Activated naive CD4-positive, alpha-beta T cell treated with anti-CD3 and anti-CD28 coated beads, Interleukin-2, amount 50 U/mL, for 72 hours (primary cell): ENCODE measurements around the gene C16orf46. TPM values are rescaled to one million over a fixed set of nuclear protein-coding genes. Genes with fewer than 3 reads are reported as not detected.
A peak's percentile ranks its signal among the peaks of the same experiment; 100 is the strongest.
"Not testable (repeated sequence)": the region's sequence is repeated elsewhere in the genome, so short reads cannot be mapped to it uniquely, and the experiment has no call there.

ENCODE experiments used
- ATAC-seq, 2 donors: fragments of 150-1000 bp; cut with Tn5 transposase; 2 replicates each; pipeline ENCODE4 v1.10.0; 2021; ENCODE audit warnings: mild to moderate bottlenecking in 2 of 2, moderate library complexity in 2 of 2
- DNase-seq, 2 donors: peaks; one replicate each; pipeline ENCODE4 v3.0.0; 2021 to 2022; ENCODE audit warnings: low spot score in 2 of 2
- H3K27ac Mint-ChIP-seq, 2 donors: one replicate each; pipeline ENCODE4 v1.8.0; 2022; ENCODE audit warnings: mild to moderate bottlenecking in 2 of 2, mixed read lengths in 2 of 2
- H3K36me3 Mint-ChIP-seq, 2 donors: one replicate each; pipeline ENCODE4 v1.8.0; 2022; ENCODE audit warnings: mixed read lengths in 2 of 2
- H3K9me3 Mint-ChIP-seq, 2 donors: one replicate each; pipeline ENCODE4 v1.8.0; 2022; ENCODE audit warnings: mixed read lengths in 2 of 2
- total RNA-seq, 2 donors: library from RNA; stranded (reverse); gene quantifications; one replicate each; pipeline ENCODE4 v1.2.3, GENCODE V29; 2022

C16orf46 gene, protein sequence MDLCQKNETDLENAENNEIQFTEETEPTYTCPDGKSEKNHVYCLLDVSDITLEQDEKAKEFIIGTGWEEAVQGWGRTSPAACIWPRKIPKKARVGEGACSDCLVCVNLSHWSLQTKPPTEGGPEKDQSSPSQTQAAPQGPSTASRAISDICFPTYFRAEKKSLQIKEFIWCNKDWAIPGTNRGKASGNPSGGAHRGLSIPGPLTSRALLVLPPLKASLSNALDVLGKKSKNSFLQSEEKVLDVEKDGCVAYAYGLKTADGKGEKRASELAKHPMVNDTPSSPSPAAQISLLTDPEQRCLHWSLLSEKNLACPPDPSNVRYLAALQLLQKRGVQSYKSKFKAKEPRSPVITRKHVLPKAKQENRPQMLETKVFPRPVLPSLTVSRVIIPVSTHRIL
- total RNA-seq, result 1 to 10 TPM in 1 of 2 donors, under 1 TPM in 1; 0.59 to 2.4 TPM

DNA sequence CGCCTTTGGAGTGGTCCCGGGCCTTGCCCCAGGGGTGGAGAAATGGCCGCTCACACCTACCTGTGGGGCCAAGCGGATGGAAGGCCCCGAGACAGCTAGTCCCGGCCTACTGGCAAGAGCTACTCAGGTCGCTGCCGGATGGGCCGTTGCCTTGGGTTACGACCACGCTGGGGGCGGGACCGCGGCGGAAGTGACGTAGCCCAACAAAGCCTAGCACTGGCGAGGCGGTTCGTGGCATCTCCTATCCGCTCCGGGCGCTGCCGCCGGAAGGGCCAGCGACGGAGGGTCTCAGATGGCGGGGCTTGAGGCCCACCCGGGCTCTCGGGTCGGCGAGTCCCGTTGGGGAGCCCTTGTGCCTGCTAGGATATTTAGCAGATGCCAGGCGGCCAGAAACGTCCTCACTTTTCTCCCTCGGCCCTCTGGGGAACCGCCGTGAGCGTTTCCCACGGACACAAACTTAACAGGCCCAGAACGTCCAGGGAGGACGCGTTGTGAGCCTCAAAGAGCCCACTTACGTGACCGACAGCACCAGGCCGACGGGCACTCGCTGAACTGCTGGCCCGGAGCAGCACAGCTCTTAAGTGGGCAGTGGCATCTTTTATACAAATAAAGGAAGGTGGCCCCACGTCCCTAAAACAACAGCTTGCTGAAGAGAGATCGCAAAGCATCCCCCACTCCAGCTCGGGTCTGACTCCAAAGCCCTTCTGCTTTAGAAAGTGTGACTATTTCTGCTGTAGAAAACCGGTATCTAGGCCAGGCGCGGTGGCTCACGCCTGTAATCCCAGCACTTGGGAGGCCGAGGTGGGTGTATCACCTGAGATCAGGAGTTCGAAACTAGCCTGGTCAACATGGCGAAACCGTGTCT, at the start of gene C16orf46:
Gene C16orf46 (minus strand): TSS at position 163 of the 865 bp plus-strand sequence. CDS start 13,283 bp downstream, outside the sequence.
- Mint-ChIP-seq H3K27ac (peak within 1 kb of the TSS in 1 of 2 donors; percentile 85), H3K36me3 (no peaks in the 10 kb centered on the region), H3K9me3 (no peaks in the 10 kb centered on the region)
- DNase-seq, result peak; percentile 98
- peak; percentile 94 to 96 for ATAC-seq

DNA sequence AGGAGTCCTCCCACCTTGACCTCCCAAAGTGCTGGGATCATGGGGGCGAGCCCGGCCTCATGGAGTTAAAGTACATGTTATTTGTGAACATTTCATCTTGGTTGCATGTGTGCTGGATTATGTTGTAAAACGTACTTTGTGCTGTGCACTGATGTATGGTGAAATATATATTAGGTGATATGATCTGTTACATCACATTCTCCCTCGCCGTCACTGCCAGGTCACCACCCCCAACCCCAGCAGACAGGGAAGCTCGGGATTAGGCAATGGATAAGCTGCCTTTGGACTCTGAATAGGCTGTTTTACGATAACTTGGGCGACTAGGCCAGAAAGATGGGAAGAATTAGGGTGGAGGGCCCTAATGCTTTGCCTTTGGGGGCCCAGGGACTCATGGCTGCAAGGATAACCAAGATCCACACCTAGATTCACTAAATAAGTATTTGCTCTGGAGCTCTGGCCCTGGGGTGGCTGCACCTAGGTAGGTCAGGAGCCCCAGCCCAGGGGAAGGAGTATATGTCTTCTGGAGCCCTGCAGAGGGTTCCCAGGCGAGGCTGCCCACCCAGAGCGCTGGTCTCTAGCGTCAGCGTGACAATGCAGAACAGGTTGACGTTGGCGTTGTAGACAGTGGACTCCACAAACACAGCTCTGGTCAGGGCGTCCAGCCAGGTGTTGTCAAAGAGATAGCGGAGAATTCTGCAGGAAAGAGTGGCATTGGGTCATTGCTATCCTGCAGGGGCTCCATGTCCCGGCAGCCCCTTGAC, 46.2 kb upstream of the C16orf46 start:
- H3K9me3 Mint-ChIP-seq, result no peaks in the 10 kb centered on the region
- no peak for ATAC-seq
- H3K27ac Mint-ChIP-seq, result no peak overlapping the region
- H3K36me3 Mint-ChIP-seq, result no peaks in the 10 kb centered on the region
- no peak for DNase-seq

DNA sequence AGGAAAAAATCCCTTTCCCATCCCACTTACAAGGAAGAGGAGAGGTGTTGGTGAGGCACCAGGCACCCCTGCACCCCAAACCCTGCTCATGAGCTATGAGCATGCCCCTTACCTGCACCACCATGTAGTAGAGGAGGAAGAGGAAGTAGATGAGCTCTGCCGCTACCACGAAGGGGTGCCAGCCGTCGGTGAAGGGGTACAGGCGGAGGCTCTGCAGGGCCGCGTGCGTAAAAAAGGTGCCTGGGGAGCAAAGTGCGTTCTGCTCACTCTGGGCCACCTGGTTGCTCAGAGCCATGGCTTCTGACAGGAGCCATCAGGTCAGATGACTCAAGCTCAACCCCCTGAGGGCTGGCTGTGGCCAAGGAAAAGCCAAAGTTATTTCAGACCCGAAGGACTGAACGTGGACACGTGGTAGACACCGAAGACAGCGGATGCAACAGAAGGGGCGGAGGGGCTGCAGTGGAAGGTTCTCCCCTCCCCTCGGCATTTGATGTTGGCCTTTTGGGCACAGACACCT, 44.5 kb upstream of the C16orf46 start:
- DNase-seq (no peak), ATAC-seq (no peak)
- Mint-ChIP-seq H3K36me3 (no peaks in the 10 kb centered on the region), H3K27ac (peak overlapping the region in 1 of 2 donors; percentile 14), H3K9me3 (no peaks in the 10 kb centered on the region)

DNA sequence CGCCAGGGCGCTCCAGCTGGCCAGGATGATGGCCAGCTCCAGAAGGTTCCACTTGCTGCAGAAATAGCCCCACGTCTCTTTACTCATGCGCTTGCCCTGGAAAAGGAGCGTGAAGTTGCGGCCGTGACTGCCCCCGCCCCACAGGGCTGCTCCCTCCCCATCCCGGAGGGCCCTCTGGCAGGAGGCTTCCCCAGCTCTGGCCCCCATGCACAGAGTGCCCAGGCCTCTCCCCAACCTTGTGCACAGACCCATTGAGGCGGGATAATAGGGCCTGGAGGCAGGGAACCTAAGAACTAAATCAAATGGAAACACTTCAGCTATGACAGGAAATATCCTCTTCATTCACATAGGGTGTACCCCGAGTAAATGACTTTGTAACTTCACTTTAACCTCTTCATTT, 40.4 kb upstream of the C16orf46 start:
- no peaks in the 10 kb centered on the region for H3K9me3 Mint-ChIP-seq
- ATAC-seq (no peak), DNase-seq (no peak)
- H3K27ac Mint-ChIP-seq, result no peak overlapping the region
- H3K36me3 Mint-ChIP-seq, result no peaks in the 10 kb centered on the region

DNA sequence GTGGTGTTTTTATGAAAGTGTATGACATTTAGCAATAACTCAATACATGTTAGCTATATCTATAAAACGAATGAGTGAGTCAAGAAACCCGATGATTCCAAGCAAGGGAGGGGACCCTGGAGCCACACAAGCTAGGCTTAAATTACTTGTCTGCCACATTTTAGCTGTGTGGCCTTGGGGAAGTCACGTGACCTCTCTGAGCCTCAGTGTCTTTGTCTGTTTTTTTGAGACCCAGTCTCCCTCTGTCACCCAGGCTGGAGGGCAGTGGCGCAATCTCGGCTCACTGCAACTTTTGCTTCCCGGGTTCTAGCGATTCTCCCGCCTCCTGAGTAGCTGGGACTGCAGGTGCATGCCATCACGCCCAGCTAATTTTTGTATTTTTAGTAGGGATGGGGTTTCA, 39.2 kb upstream of the C16orf46 start:
- DNase-seq, result no peak
- Mint-ChIP-seq H3K9me3 (no peaks in the 10 kb centered on the region), H3K27ac (no peak overlapping the region), H3K36me3 (no peaks in the 10 kb centered on the region)
- peak in 1 of 2 donors; percentile 38 for ATAC-seq

DNA sequence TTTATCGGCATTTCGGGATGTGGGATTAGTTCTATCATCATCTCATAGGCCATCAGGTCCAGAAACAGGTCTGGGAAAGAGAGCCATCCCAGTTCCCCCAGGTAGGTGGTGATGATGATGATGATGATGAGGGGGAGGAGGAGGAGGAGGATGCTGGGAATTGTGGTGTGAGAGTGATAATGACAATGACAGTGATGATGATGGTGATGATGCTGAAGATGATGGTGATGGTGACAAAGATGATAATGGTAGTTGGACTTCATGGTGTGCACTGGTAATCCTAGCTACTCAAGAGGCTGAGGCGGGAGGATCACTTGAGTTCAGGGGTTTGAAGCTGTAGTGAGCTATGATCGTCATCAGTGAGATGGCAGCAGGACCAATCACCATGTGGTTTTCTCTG, 35.4 kb upstream of the C16orf46 start:
- no peak for DNase-seq
- Mint-ChIP-seq H3K9me3 (no peaks in the 10 kb centered on the region), H3K27ac (no peak overlapping the region), H3K36me3 (no peaks in the 10 kb centered on the region)
- no peak for ATAC-seq

DNA sequence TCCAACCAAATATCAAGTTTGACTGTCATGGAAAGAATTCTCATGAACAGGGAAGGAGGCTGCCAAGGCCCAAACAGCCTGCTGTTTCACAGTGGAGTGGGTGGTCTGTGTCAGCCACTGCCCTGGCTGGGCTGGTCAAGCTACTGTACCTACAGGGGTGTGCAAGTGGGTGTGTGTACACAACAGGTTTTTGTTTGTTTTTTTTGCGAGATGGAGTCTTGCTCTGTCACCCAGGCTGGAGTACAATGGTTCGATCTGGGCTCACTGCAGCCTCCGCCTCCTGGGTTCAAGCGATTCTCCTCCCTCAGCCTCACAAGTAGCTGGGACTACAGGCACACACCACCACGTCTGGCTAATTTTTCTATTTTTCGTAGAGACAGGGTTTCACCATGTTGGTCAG, 32.2 kb upstream of the C16orf46 start:
- H3K27ac Mint-ChIP-seq, ATAC-seq, H3K9me3 Mint-ChIP-seq, H3K36me3 Mint-ChIP-seq, DNase-seq: not testable (repeated sequence)

DNA sequence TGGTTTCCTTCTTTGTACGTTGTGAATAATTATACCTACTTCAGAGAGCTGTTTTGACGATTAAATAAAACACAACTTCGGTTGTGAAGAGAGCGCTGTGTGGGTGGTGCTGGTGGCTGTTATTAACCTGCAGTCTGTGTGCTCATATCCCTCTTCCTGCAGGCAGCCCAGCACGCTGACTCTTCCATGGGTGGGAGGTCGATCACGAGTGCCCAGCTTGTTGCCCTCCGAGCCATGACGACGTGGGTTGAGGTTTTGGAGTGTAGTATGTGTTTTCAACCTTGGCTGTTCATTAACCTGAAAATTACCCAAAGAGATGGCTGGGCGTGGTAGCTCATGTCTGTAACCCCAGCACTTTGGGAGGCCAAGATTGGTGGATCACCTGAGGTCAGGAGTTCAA, 30.5 kb upstream of the C16orf46 start:
- H3K36me3 Mint-ChIP-seq, result no peaks in the 10 kb centered on the region
- no peak for ATAC-seq
- no peak for DNase-seq
- H3K27ac Mint-ChIP-seq, result no peak overlapping the region
- H3K9me3 Mint-ChIP-seq, result no peaks in the 10 kb centered on the region

DNA sequence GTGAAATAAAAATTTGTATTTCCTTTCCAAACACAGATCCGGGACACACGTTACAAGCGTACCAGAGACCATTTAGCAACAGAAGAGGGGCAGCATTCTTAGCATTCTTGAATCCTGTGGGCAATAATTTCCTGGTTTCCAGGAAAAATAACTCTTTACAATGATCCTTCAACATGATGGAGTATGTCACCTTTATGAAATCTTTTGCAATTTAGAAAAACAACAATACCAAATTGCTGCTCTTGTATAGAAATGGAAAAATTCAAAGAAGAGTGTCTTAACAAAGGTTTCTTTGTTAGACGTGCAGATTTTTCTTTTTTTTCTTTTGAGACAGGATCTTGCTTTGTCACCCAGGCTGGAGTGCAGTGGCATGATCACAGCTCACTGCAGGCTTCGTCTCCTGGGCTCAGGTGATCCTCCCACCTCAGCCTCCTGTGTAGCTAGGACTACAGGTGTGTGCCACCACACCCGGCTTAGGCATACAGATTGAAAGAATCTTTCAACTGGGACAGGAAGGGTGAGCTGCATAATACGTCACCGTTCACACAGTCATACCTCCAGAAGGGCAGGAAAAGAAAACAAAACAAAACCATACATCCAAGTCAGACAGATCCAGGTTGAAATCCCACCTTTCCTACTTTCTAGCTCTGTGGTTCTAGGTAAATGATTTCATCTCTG, 29.9 kb upstream of the C16orf46 start:
- Mint-ChIP-seq H3K36me3 (no peaks in the 10 kb centered on the region), H3K9me3 (no peaks in the 10 kb centered on the region), H3K27ac (no peak overlapping the region)
- DNase-seq, result no peak
- ATAC-seq, result no peak

DNA sequence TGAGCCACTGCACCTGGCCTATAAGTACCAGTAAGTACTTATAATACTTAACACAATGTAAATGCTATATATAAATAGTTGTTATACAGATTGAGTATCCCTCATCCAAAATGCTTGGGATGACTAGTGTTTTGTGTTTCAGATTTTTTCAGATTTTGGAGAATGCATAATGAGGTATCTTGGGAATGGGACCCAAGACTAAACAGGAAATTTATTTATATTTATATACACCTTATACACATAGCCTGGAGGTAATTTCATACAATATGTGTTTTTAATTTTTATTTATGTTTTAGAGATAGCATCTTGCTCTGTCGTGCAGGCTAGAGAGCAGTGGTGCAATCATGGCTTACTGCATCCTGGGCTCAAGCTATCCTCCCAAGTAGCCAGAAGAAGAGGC, 28.9 kb upstream of the C16orf46 start:
- H3K9me3 Mint-ChIP-seq, result no peaks in the 10 kb centered on the region
- ATAC-seq (no peak), DNase-seq (no peak)
- no peak overlapping the region for H3K27ac Mint-ChIP-seq
- H3K36me3 Mint-ChIP-seq, result no peaks in the 10 kb centered on the region

DNA sequence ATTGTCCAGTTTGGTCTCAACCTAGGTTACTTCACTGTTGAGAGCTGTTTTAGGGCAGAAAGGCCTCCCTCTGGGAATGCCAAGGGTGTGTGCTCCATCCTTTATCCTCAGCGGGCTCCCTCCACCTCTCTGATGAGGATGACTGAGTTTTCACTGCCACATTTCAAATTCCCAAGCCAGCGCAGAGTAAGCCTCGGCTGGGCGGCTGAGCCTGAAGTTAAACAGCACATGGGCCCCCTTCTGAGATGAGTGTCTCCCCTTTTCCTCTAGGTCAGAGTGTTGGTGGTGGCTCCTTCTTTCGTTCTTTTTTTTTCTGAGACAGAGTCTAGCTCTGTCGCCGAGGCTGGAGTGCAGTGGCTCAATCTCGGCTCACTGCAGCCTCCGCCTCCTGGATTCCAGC, 24.7 kb upstream of the C16orf46 start:
- Mint-ChIP-seq H3K36me3 (no peaks in the 10 kb centered on the region), H3K27ac (no peak overlapping the region), H3K9me3 (peaks cover under 1% of the 10 kb centered on the region in 2 donors)
- DNase-seq, result no peak
- no peak for ATAC-seq

DNA sequence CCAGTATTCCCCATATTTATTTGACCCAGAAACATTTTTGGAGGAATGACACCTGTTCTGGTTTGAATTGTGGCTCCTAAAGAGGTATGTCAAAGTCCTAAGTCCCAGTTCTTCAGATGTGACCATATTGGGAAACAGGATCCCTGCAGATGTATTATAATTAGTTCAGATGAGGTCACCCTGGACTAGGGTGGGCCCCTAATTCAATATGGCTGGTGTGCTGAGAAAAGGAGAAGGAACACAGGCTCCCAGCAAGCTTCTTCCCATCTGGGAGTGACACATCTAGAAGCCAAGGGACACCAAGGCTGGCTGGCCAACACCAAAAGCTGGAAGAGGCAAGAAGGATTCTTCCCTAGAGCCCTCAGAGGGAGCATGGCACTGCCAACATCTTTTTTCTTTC, 22.9 kb upstream of the C16orf46 start:
- DNase-seq (no peak), ATAC-seq (no peak)
- H3K36me3 Mint-ChIP-seq, result no peaks in the 10 kb centered on the region
- H3K9me3 Mint-ChIP-seq, result peaks cover 4 to 5% of the 10 kb centered on the region in 2 donors
- no peak overlapping the region for H3K27ac Mint-ChIP-seq

DNA sequence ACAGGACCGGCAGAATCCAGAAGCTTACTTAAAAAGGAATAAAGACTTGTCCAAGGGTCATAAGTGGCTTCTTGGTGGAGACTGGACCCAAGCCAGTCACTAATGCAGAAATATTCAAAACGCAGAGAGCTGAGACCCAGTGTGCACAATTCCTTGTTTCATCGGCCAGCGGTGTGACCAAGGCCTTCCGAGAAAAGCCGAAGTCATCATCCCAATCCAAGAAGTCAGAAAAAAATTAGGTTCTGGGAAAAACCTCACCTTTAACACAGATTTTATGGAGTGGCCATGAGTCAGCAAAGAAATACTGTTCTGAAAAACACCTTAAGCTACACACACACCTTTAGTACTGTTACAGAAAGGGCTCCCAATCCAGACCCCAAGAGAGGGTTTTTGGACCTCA, 20.2 kb upstream of the C16orf46 start:
- ATAC-seq (no peak), DNase-seq (no peak)
- no peaks in the 10 kb centered on the region for H3K36me3 Mint-ChIP-seq
- H3K27ac Mint-ChIP-seq, result no peak overlapping the region
- peaks cover 4 to 5% of the 10 kb centered on the region in 2 donors for H3K9me3 Mint-ChIP-seq

DNA sequence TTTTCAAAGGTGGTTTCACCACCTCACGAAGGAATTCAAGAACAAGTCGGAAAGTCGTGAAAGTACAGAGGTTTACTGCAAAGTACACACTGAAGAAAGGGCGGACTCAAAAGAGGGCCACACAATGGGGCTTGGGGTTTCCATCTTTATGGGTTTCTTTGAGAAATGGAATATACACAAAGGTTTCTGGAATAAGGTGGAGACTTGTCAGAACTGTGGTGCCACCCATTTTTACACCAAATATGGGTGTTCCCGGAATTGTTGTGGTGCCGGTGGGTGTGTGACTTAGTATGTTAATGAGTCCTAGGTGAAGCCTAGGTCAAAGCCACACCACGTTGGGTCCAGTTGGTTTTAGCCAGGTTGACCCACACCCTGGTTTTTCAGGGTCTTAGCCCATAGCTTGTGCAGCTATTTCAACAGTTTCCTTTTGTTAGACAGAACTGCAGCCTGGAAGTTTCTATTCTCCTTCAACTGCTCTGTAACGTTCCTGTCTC, 19.7 kb upstream of the C16orf46 start:
- Mint-ChIP-seq H3K9me3 (peaks cover 4 to 5% of the 10 kb centered on the region in 2 donors), H3K36me3 (no peaks in the 10 kb centered on the region), H3K27ac (peak overlapping the region; percentile 23 to 66)
- ATAC-seq, result no peak
- DNase-seq, result no peak

DNA sequence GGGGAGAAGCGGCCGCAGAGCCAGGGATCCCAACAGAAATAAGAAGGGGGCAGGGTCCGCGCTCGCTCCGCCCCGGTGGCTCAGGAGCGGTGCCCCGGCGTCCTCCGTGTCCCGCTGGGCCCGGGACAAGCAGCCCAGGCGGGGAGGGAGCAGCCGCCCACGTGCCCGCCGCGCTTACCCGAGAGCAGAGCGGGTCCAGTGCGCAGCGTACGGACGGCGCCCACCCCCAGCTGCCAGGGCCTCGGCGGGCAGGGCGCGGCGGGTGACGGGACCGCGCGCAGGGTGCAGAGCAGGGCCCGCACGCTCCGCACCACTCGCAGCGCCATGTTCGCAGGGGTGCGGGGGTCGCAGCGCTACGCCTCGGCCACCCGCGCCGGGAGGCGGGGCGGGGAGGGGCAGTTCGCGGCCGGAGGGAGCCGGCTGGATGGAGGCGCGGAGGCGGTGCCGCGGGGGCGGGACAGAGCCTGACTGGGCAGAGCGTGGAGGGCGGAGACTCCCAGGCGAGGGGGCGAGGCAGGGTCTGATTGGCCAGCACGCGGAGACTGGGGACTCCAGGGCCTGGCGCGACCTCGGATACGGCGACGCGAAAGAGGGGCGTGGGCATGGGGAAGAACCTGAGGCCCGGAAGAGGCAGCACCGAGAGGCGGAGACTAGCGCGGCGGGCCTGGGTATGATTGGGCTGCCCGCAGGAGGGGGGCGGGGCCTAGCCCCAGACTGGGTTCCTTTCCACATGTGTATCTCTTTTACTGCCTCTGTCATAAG, 19.1 kb upstream of the C16orf46 start, which contains the start of gene GCSH:
Gene GCSH (minus strand): TSS at position 443 of the 762 bp plus-strand sequence. CDS start 117 bp downstream, at position 326.
- H3K27ac Mint-ChIP-seq, result peak within 1 kb of the TSS; percentile 23 to 66
- H3K9me3 Mint-ChIP-seq, result peaks cover 4 to 5% of the 10 kb centered on the region in 2 donors
- DNase-seq (peak; percentile 98 to 99), ATAC-seq (peak; percentile 98)
- H3K36me3 Mint-ChIP-seq, result no peaks in the 10 kb centered on the region
